SU-DHL-6 (cell line): Measurements from ENCODE around the gene CACNB4.
A peak's percentile ranks its signal among the peaks of the same experiment; 100 is the strongest.

Source experiments
- H2AFZ ChIP-seq: fragments of 200-600 bp; sonication (generic); 2 replicates; pipeline ENCODE4 v1.6.1; 2014; ENCODE audit warnings: low read depth, mild to moderate bottlenecking, moderate library complexity, mixed read lengths, antibody characterized with exemption, low read length; ENCODE audit not compliant: severe bottlenecking
- H3F3A ChIP-seq: fragments of 200-600 bp; shearing (Covaris generic); 2 replicates; pipeline ENCODE4 v1.6.0; 2016; ENCODE audit warnings: antibody characterized with exemption, mild to moderate bottlenecking; ENCODE audit not compliant: insufficient read depth
- H3K27ac ChIP-seq: fragments of 200-600 bp; sonication (generic); 2 replicates; pipeline ENCODE4 v1.5.1; 2016; ENCODE audit warnings: low read depth, mild to moderate bottlenecking, low read length, moderate library complexity, mixed read lengths
- H3K27me3 ChIP-seq: fragments of 200-600 bp; sonication (generic), shearing (Covaris generic); 2 replicates; pipeline ENCODE4 v1.6.0; 2014; ENCODE audit warnings: mild to moderate bottlenecking, low read length
- H3K36me3 ChIP-seq: fragments of 200-600 bp; sonication (generic); 2 replicates; pipeline ENCODE4 v1.6.1; 2014; ENCODE audit warnings: mild to moderate bottlenecking, low read length, mixed read lengths
- H3K4me2 ChIP-seq: fragments of 300-600, 200-600 bp; shearing (Covaris generic), sonication (generic); 2 replicates; pipeline ENCODE4 v1.6.0; 2014; ENCODE audit warnings: low read length, low read depth, mild to moderate bottlenecking; ENCODE audit not compliant: poor library complexity, severe bottlenecking
- H3K4me3 ChIP-seq: fragments of 200-600 bp; sonication (generic); 2 replicates; pipeline ENCODE4 v1.5.1; 2014; ENCODE audit warnings: antibody characterized with exemption, low read length, mild to moderate bottlenecking, mixed read lengths; ENCODE audit not compliant: insufficient read depth, poor library complexity, severe bottlenecking
- H3K79me2 ChIP-seq: fragments of 200-600 bp; sonication (generic); 2 replicates; pipeline ENCODE4 v1.6.1; 2014; ENCODE audit warnings: mild to moderate bottlenecking, low read length, moderate library complexity; ENCODE audit not compliant: insufficient read depth
- H3K9ac ChIP-seq: fragments of 200-600 bp; sonication (generic); 2 replicates; pipeline ENCODE4 v1.7.0; 2014; ENCODE audit warnings: mild to moderate bottlenecking, low read length
- H3K9me2 ChIP-seq: fragments of 200-600 bp; sonication (generic); replicated peaks from 2 replicates; pipeline ENCODE4 v1.6.1; 2014; ENCODE audit warnings: low read length; ENCODE audit not compliant: insufficient read depth
- H3K9me3 ChIP-seq: fragments of 200-600 bp; sonication (generic); 2 replicates; pipeline ENCODE4 v1.6.1; 2014; ENCODE audit warnings: low read length, mixed read lengths; ENCODE audit not compliant: insufficient read depth
- H4K20me1 ChIP-seq: fragments of 200-600 bp; sonication (generic); 2 replicates; pipeline ENCODE4 v1.6.1; 2014; ENCODE audit warnings: low read depth, mild to moderate bottlenecking, antibody characterized with exemption, low read length, moderate library complexity, mixed read lengths
- EZH2phosphoT487 ChIP-seq: fragments of 200-600 bp; sonication (generic), shearing (Covaris generic); conservative IDR thresholded peaks from 2 replicates; pipeline ENCODE4 v1.6.1; 2018; ENCODE audit warnings: mild to moderate bottlenecking, antibody characterized with exemption, low read length, moderate library complexity, mixed read lengths
- TF ChIP-seq, protein P1 (sequence below): fragments of 200-600 bp; sonication (generic); IDR thresholded peaks from one replicate; pipeline ENCODE4 v1.5.1; 2017; ENCODE audit warnings: antibody characterized with exemption, mild to moderate bottlenecking, low read length, moderate library complexity; ENCODE audit not compliant: insufficient read depth, poor library complexity, severe bottlenecking

Gene CACNB4

DNA sequence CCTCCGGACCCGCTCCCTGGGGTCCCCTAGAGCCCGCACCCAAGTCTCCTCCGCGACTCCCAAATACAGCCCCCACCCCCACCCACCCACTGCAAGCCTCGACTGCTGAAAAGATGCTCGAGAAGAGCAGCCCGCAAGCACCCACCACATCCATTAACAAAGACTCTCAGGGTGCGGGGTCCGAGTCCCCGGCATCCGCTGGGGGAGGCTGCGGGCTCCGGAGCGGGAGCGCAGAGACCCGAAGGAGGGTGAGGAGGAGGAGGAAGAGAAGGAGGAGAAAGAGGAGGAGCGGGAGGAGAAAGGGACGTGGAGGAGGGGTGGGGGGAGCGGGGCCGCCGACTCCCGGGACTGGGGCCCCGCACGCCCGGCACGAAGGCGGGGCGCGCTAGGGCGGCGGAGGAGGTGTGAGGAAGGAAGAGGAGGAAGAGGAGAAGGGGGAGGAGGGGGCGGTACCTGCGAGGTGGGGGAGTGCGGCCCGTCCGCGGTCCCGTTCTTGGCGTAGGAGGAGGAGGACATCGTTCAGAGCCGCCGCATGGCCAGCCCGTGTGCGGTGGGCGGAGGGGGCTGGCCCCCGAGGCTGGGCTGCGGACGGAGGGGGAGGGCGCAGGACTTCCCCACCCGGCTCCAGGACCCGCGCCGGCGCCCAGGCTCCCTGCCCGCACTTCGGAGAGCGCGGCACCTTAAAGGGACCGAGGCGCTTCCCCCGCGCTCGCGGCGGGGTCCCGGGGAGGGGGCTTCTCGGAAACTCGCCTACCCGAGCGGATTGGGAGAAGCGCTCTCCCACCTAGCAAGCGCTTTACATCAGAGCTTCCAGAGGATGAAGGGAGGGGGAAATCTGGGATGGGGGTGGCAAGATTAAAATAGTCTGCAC, at the start of gene CACNB4:
Gene CACNB4, minus strand, starts transcription at position 549 of the 871 bp plus-strand sequence.
- Histone ChIP-seq H3F3A (no peaks in the 10 kb centered on the region), H2AFZ (no peak within 1 kb of the TSS), H3K9ac (no peak within 1 kb of the TSS), H3K27me3 (no peaks in the 10 kb centered on the region), H3K9me3 (no peaks in the 10 kb centered on the region), H3K4me2 (peak within 1 kb of the TSS; percentile 35), H3K4me3 (no peak within 1 kb of the TSS), H3K79me2 (no peaks in the 10 kb centered on the region), H3K36me3 (no peaks in the 10 kb centered on the region), H4K20me1 (no peaks in the 10 kb centered on the region), H3K27ac (no peak within 1 kb of the TSS), H3K9me2 (no peaks in the 10 kb centered on the region)
- TF ChIP-seq EZH2phosphoT487: no peak
- TF ChIP-seq, protein P1, sequence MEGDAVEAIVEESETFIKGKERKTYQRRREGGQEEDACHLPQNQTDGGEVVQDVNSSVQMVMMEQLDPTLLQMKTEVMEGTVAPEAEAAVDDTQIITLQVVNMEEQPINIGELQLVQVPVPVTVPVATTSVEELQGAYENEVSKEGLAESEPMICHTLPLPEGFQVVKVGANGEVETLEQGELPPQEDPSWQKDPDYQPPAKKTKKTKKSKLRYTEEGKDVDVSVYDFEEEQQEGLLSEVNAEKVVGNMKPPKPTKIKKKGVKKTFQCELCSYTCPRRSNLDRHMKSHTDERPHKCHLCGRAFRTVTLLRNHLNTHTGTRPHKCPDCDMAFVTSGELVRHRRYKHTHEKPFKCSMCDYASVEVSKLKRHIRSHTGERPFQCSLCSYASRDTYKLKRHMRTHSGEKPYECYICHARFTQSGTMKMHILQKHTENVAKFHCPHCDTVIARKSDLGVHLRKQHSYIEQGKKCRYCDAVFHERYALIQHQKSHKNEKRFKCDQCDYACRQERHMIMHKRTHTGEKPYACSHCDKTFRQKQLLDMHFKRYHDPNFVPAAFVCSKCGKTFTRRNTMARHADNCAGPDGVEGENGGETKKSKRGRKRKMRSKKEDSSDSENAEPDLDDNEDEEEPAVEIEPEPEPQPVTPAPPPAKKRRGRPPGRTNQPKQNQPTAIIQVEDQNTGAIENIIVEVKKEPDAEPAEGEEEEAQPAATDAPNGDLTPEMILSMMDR: no peak

DNA sequence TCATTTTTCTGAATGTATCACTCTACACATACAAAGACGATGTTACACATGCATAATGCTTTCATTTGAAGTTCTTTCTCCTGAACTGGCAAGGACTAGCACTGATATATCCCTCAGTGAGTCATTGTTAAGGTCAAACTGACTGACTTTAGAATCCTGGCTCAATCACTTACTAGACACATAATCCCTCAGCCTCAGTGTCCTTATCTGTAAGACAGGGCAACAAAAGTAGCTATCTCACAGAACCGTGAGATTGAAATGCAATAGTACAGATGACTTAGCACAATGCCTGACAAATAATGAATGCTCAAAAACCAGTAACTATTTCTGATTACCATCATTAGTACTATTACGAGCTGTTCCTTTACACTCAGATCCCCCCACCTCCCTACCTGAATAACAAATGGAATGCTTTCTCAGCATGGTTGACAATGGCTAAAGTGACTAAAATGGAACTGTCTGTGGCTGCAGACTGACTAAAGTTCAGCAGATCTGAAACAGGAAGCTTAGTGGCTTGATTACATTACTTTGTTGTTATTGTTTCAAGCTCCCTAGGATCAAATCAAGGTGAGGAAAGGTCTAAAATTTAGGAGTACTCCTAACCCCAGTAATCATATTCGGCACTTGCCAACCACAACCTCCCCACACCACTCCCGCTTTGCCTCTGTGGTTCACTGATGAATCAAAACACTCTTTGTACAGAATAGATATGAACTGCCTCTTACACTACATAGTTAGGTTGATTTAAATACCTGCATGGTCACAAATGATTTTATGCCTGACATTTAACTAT, 35.8 kb upstream of the CACNB4 start:
- H3K9ac ChIP-seq: no peak overlapping the region
- no peaks in the 10 kb centered on the region for H3K9me2 ChIP-seq
- H3K4me2 ChIP-seq: no peak overlapping the region
- no peak overlapping the region for H3K27ac ChIP-seq
- TF ChIP-seq EZH2phosphoT487: no peak
- TF ChIP-seq, protein P1: no peak
- no peaks in the 10 kb centered on the region for H3F3A ChIP-seq
- H3K4me3 ChIP-seq: no peak overlapping the region
- no peaks in the 10 kb centered on the region for H3K9me3 ChIP-seq
- H2AFZ ChIP-seq: no peak overlapping the region
- H3K79me2 ChIP-seq: no peaks in the 10 kb centered on the region
- H3K36me3 ChIP-seq: no peaks in the 10 kb centered on the region; the same call in 1 of the 2 replicates
- no peaks in the 10 kb centered on the region for H3K27me3 ChIP-seq
- no peaks in the 10 kb centered on the region for H4K20me1 ChIP-seq

DNA sequence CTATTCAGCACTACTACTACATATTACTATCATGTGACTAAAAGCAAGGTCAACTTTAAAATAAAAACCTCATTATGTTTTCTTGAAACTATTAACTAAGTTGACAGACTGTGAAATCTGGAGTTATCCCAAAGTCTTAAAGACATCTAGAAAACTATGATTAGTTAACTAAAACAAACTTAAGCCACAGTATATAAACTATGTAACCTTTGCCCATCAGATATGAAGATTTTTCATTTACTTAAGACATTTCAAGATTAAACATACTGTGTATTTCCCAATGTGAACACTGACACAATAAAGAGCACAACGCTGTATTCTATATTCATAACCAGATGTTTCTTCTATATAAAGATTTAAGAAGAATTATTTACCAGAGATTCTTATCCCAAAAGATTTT, 33.5 kb upstream of the CACNB4 start:
- H3K27ac ChIP-seq: no peak overlapping the region
- no peaks in the 10 kb centered on the region for H4K20me1 ChIP-seq
- H3F3A ChIP-seq: no peaks in the 10 kb centered on the region
- H3K27me3 ChIP-seq: no peaks in the 10 kb centered on the region
- H3K9me3 ChIP-seq: no peaks in the 10 kb centered on the region
- H3K4me3 ChIP-seq: no peak overlapping the region
- H3K36me3 ChIP-seq: no peaks in the 10 kb centered on the region
- H2AFZ ChIP-seq: no peak overlapping the region
- H3K9me2 ChIP-seq: no peaks in the 10 kb centered on the region
- no peaks in the 10 kb centered on the region for H3K79me2 ChIP-seq
- no peak overlapping the region for H3K4me2 ChIP-seq
- no peak for TF ChIP-seq EZH2phosphoT487
- TF ChIP-seq, protein P1: no peak
- H3K9ac ChIP-seq: no peak overlapping the region
